OCI-LY1 (cell line): ENCODE results near the gene TRIP10.

ENCODE experiments used
- EZH2 ChIP-seq: fragments of 200-600 bp; sonication (generic), shearing (Covaris generic); IDR thresholded peaks from 2 replicates; pipeline ENCODE4 v1.8.0; 2017; ENCODE audit warnings: borderline replicate concordance, mixed run types, mild to moderate bottlenecking, antibody characterized with exemption, low read length, moderate library complexity, mixed read lengths
- TF ChIP-seq, protein P1 (sequence below): fragments of 200-600 bp; sonication (generic), shearing (Covaris generic); IDR thresholded peaks from 2 replicates; pipeline ENCODE4 v1.5.1; 2017; ENCODE audit warnings: mild to moderate bottlenecking, antibody characterized with exemption, low read length, moderate library complexity, mixed read lengths

DNA sequence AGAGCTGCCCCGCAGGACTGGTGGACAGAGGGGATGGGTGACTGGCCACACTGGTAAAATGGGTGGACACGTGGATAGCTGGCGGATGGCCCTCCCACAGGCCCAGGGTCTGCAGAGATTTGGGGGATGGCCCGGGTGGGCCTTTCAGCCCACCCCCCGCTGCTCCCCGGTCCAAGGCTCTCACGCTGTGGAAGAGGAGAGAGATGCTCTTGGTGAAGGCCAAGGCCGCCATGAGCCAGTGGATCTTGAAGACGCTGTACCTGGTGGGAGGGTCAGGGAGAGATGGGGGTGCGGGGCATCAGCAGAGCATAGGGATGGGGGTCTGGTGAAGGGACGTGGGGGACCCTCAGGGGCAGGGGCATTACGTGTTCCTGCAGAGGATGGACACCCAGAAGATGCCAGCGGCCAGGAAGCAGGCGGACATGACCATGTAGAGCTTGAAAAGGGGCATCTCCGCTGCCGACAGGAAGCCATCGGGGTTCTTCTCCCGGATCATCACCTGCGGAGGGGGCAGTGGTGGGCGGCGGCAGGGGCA is 6.6 kb upstream of the TRIP10 start:
- TF ChIP-seq, protein P1, sequence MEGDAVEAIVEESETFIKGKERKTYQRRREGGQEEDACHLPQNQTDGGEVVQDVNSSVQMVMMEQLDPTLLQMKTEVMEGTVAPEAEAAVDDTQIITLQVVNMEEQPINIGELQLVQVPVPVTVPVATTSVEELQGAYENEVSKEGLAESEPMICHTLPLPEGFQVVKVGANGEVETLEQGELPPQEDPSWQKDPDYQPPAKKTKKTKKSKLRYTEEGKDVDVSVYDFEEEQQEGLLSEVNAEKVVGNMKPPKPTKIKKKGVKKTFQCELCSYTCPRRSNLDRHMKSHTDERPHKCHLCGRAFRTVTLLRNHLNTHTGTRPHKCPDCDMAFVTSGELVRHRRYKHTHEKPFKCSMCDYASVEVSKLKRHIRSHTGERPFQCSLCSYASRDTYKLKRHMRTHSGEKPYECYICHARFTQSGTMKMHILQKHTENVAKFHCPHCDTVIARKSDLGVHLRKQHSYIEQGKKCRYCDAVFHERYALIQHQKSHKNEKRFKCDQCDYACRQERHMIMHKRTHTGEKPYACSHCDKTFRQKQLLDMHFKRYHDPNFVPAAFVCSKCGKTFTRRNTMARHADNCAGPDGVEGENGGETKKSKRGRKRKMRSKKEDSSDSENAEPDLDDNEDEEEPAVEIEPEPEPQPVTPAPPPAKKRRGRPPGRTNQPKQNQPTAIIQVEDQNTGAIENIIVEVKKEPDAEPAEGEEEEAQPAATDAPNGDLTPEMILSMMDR: no peak
- no peak for TF ChIP-seq EZH2
